GM19455 (cell line): ENCODE data around the gene H2AZ2.
A peak's percentile ranks its signal among the peaks of the same experiment; 100 is the strongest.

Source experiments
- ATAC-seq: cut with Tn5 transposase; IDR thresholded peaks from one replicate; pipeline ENCODE4 v1.9.1; 2021; ENCODE audit not compliant: unreplicated experiment

The H2AZ2 gene

GRCh38 chr7:44847920-44848634 is at the start of gene H2AZ2:
TSS of gene H2AZ2 (minus strand) at chr7:44848087. CDS start at chr7:44847971, 116 bp downstream.
- ATAC-seq: peak; percentile 86

- ATAC-seq: no peak
These were observed 49.4 kb upstream of the H2AZ2 start for GRCh38 chr7:44897309-44897708.

DNA sequence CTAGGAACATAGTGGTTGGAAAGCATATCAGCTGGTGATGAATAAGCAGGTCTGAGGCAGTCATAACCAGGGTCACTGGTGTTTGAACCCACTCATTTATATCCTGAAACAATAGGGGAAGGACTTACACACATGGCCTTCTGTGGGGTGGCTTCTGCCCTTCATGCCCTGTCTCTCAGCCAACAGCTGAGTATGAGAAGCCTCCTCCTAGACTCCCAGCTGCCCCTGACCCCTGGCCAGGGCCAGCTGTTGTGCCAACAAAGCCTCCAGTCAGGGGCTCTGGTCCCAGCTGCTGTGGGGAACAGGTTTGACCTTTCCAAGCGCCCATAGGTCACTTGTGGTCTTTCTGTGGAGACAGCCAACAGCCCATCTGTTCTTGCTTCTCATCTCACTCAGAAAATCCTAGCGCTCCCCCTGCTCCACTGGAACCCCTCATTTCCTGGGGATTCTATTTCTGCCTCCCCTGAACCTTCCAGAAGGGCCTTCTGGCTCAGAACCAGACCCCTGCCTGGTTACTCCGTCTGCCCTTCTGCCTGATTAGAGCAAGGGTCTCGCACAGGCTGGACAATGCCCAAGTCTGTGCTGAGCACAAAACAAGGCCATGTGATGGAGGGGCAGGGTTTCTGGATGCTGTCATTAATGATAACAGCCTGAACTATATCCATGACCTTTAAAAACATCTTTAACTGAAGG is 47.1 kb upstream of the H2AZ2 start:
- ATAC-seq: no peak

GRCh38 chr7:44893710-44894234 is 45.9 kb upstream of the H2AZ2 start:
- ATAC-seq: no peak

DNA sequence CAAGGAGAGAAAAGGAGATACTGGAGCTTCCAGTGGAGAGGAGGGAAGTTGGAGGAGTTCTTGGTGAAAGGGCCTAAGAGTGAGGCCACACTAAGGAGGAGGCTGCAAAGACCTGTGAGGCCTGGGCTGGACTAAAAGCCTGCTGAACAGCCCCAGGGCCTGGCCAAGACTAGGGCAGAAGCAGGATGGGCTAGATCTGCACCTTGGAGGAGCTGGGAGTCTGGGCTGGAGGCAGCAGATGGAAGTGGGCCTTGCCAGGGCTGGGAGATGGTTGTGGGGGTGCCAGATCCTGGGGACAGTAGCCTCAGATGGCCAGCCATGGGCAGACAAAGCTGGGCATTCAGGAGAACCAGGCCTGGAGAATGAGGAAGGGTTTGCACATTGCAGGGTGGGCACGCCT is 43.9 kb upstream of the H2AZ2 start:
- no peak for ATAC-seq

GRCh38 chr7:44891372-44891771 is 43.5 kb upstream of the H2AZ2 start:
- no peak for ATAC-seq

DNA sequence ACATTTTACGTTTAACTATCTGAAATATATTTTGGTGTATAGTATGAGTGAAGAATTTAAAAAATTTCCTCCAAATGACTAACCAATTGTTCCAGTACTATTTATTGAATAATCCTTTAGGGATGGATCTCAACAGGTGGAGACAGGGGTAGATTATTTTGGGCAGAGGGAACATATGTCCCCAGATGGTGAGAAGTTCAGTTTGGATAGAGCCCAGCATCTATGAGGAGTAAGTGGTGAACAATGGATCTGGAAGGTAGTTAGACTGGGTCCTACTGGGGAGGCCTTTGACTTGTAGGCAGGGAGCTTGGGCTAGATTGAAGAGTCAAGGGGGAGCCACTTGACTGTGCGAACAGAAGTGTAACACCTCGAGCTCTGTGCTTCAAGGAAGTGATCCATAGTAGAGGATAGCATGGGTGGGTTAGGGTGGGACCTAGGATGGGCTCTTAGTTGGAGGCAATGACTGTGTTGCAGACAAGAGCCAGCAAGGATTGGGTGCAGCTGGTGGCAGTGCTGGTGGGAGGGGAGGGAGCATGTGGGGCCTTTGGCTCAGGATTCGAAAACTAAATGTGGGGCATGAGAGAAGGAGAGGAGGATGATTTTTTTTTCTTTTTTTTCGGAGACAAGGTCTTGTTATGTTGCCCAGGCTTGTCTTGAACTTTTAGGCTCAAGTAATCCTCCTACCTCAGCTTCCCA is 41.3 kb upstream of the H2AZ2 start:
- ATAC-seq: no peak

DNA sequence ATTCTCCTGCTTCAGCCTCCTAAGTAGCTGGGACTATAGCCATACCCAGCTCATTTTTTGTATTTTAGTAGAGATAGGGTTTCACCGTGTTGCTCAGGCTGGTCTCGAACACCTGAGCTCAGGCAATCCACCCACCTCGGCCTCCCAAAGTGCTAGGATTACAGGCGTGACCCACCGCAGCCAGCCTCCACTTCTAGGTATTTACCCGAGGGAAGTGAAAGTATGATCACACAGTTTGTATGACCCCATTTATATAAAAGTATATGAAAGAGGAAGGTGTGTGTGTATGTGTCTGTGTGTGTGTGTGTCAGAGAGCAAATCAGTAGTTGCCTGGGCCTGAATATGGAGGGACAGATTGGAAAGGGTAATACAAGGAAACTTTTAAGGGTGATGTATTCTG is 39.4 kb upstream of the H2AZ2 start:
- no peak for ATAC-seq

- ATAC-seq: peak; percentile 79
These were observed 37.8 kb upstream of the H2AZ2 start, which contains the start of gene PURB for GRCh38 chr7:44885394-44886317. TSS of gene PURB (minus strand) at chr7:44885530. CDS start at chr7:44885348, 182 bp downstream.

- peak; percentile 27 for ATAC-seq
These were observed 36.9 kb upstream of the H2AZ2 start for GRCh38 chr7:44884621-44885393.

DNA sequence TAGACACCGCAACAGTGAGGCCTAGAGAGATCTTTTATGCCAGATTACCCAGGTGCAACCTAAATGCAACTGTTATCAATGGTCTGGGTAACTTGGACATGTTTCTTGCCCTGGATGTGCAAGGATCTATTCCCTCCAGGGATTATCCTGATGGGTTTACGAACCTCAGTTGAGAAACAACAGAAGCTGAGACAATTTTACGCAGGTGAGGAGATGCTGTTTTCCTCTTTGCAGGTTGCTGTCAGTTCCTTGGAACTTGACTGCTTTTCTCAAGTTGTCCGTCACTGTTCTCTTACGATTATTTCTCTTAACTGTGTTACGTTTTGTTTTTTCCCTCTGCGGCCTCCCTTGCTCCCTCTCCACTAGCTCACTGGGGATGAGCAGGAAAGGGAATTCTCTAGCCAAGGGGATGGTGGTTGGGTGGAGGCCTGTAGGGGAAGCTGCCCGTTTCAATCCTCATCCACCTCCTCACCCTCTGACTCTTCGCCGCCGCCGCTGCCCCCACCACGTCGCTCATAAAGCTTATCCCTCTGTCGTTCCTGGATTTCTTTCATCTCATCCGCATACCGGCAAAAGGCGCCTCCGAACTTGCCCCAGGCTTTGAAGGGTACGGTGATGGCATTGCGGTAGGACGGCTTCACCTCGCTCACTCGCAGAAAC is 36.2 kb upstream of the H2AZ2 start:
- no peak for ATAC-seq

DNA sequence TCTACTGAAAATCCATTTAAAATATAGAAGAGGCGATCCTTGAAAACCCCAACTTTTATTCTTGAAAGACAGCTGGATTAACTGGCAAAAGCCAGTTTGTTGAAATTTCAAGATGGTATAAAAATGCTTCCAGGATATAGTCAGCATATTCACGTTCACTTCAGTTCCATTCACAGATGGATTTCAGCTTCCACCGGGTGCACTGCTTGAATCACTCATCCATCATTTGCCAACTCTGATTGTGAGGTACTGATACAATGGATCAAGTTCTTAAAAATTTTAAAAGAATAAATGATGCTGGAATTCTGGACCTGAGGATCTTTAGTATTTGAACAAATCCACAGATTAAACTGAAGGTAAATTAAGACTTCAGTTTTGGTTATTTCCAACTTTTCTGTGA is 35.0 kb upstream of the H2AZ2 start:
- no peak for ATAC-seq

GRCh38 chr7:44881610-44882009 is 33.7 kb upstream of the H2AZ2 start:
- no peak for ATAC-seq

DNA sequence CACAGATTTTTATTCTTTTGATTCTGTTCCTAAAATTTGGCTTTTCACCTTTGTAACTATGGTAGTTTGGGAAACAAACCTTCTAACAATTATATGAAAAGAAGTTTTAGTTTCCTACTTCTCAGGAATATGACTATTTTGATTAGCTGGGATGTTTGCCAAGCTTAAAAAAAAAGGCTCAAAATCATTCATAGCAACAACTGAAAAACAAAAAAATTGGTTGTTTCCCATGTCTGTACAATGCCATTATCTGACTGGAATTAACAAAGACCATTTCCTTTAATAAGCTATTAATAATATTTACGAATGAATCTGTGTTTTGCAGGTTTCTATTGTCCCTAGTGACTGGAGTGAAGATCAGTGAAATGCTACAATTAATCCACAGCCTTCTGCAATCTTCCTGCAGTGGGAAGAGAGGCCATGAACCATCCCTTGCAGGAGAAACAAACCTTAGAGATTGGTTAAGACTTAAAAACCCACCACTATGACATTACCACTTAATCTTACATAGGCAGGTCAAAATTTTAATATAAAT is 33.2 kb upstream of the H2AZ2 start:
- no peak for ATAC-seq

- ATAC-seq: no peak
These were observed 32.6 kb upstream of the H2AZ2 start for GRCh38 chr7:44880317-44881018.

GRCh38 chr7:44876393-44876792 is 28.5 kb upstream of the H2AZ2 start:
- ATAC-seq: no peak

GRCh38 chr7:44875241-44875640 is 27.4 kb upstream of the H2AZ2 start:
- ATAC-seq: no peak

- no peak for ATAC-seq
These were observed 24.9 kb upstream of the H2AZ2 start for GRCh38 chr7:44872787-44873186.
